Hepatocyte (in vitro differentiated cells): Measurements from ENCODE around the gene ADGRG6.

Experiments used
- CTCF ChIP-seq: fragments of 200-600 bp; sonication (generic); IDR thresholded peaks from 2 replicates; pipeline ENCODE4 v1.5.1; 2016; ENCODE audit warnings: antibody characterized with exemption, mild to moderate bottlenecking; ENCODE audit not compliant: poor library complexity
- EZH2 ChIP-seq: fragments of 200-600 bp; sonication (generic); IDR thresholded peaks from 2 replicates; pipeline ENCODE4 v1.6.1; 2016; ENCODE audit warnings: antibody characterized with exemption, mild to moderate bottlenecking, borderline replicate concordance

- no peak for TF ChIP-seq EZH2
- TF ChIP-seq CTCF: no peak
Observed at GRCh38 chr6:142444376-142444775, 142.6 kb downstream of the ADGRG6 start.
